RKO (cell line): ENCODE measurements around the gene FCER1A.

Source experiments
- DNase-seq: peaks from one replicate; pipeline ENCODE4 v3.0.0-alpha.2; 2016; ENCODE audit warnings: low spot score

Gene FCER1A

DNA sequence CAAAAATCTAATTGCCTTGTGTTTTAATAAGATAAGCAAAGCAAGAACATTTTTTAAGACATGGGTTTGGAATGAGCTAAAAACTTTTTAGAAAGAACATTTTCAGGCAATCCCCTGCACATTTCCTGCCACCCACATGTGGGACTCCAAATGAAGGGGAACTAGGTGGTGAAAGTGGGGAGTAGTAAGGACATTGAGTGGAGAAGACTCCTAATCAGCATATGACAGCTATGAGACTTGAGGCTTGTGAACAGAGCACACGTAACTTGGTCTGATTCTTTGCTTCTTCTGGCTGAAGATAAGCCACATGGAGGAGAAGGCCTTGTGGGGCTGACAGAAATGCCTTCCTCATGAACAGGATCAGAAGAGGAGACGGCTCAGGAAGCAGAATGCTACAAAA is 50.3 kb downstream of the FCER1A start:
- no peak for DNase-seq
